GM12878 (cell line): ENCODE results near the gene GIMAP8. TPM values are rescaled to one million over a fixed set of nuclear protein-coding genes. Genes with fewer than 3 reads are reported as not detected.

Experiments used
- ATAC-seq: fragments of 200-7000 bp; cut with Tn5 transposase; 3 replicates; pipeline ENCODE4 v1.9.1; 2020; ENCODE audit warnings: mild to moderate bottlenecking, moderate library complexity
- BruUV-seq: library from RNA; stranded (reverse); fragments of 400-500 nt; replicated peaks from 2 replicates; lab custom pipeline; 2021; lab: Mats Ljungman, UMichigan
- CTCF ChIA-PET: fragments of 300-600 bp; sonication (Branson Sonifier 250); formaldehyde crosslinking; extraction: SDS; loops from one replicate; lab custom pipeline; 2021; ENCODE audit warnings: inconsistent platforms; lab: Yijun Ruan, JAX
- POLR2A ChIA-PET: fragments of 350-600 bp; formaldehyde crosslinking; extraction: SDS; loops from one replicate; lab custom pipeline; 2021; ENCODE audit warnings: inconsistent platforms; lab: Charles Lee
- RAD21 ChIA-PET: fragments of 300-600 bp; sonication (Branson Sonifier 250); formaldehyde crosslinking; loops from one replicate; lab custom pipeline; 2023; ENCODE audit warnings: antibody characterized with exemption; ENCODE audit not compliant: unreplicated experiment; lab: Charles Lee
- SMC1A ChIA-PET: fragments of 300-600 bp; sonication (Branson Sonifier 250); formaldehyde crosslinking; loops from one replicate; lab custom pipeline; 2023; ENCODE audit not compliant: unreplicated experiment, uncharacterized antibody; lab: Charles Lee
- DNase-seq: peaks from one replicate; pipeline ENCODE4 v3.0.0-alpha.2; 2011; ENCODE audit warnings: low read depth, low spot score
- FAIRE-seq: peaks from 3 replicates; lab custom pipeline; 2011; peaks lifted over from hg19 to GRCh38; lab: Jason Lieb, UNC
- H2AFZ ChIP-seq: 2 replicates; pipeline ENCODE4 v1.6.0; 2011; ENCODE audit warnings: low read depth, low read length, control low read depth; ENCODE audit not compliant: control insufficient read depth
- H3K27ac ChIP-seq: 2 replicates; pipeline ENCODE4 v1.5.1; 2011; ENCODE audit warnings: control low read depth; ENCODE audit not compliant: control insufficient read depth, insufficient read depth
- H3K27me3 ChIP-seq, 2 experiments: replicated peaks in 1 of 2; 2 replicates each; pipeline versions ENCODE4 v1.6.0 to v1.6.1; 2011; ENCODE audit warnings: low read length in 1 of 2; ENCODE audit not compliant: control insufficient read depth in 2 of 2, insufficient read depth in 2 of 2
- H3K36me3 ChIP-seq, 2 experiments: 2 replicates each; pipeline ENCODE4 v1.5.1; 2011; ENCODE audit warnings: low read length in 1 of 2; ENCODE audit not compliant: control insufficient read depth in 2 of 2, insufficient read depth in 2 of 2
- H3K4me1 ChIP-seq: 2 replicates; pipeline ENCODE4 v1.6.1; 2011; ENCODE audit warnings: mild to moderate bottlenecking, low read length, moderate library complexity, mixed read lengths; ENCODE audit not compliant: control insufficient read depth, insufficient read depth
- H3K4me2 ChIP-seq: 2 replicates; pipeline ENCODE4 v1.6.0; 2011; ENCODE audit warnings: control low read depth; ENCODE audit not compliant: control insufficient read depth, insufficient read depth
- H3K4me3 ChIP-seq: fragments of 200-600 bp; sonication (generic); 2 replicates; pipeline ENCODE4 v1.5.1; 2016
- H3K79me2 ChIP-seq: 2 replicates; pipeline ENCODE4 v1.6.0; 2011; ENCODE audit warnings: low read length; ENCODE audit not compliant: control insufficient read depth, insufficient read depth
- H3K9ac ChIP-seq: 2 replicates; pipeline ENCODE4 v1.8.0; 2011; ENCODE audit warnings: low read length, control low read depth, mixed read lengths; ENCODE audit not compliant: control insufficient read depth, insufficient read depth
- H3K9me3 ChIP-seq: replicated peaks from 3 replicates; pipeline ENCODE4 v1.5.1; 2011; ENCODE audit warnings: mild to moderate bottlenecking, low read length; ENCODE audit not compliant: control insufficient read depth, insufficient read depth
- H4K20me1 ChIP-seq: 2 replicates; pipeline ENCODE4 v1.6.0; 2011; ENCODE audit not compliant: control insufficient read depth, insufficient read depth
- BCLAF1 ChIP-seq: fragments of 450-650 bp; IDR thresholded peaks from 2 replicates; pipeline ENCODE4 v1.6.1; 2017; ENCODE audit warnings: antibody characterized with exemption, mild to moderate bottlenecking, moderate library complexity
- EZH2 ChIP-seq: IDR thresholded peaks from 2 replicates; pipeline ENCODE4 v1.6.1; 2012; ENCODE audit warnings: low read depth, mild to moderate bottlenecking, control low read depth, inconsistent platforms, low read length, borderline replicate concordance; ENCODE audit not compliant: control insufficient read depth
- NKRF ChIP-seq: fragments of 450-650 bp; conservative IDR thresholded peaks from 2 replicates; pipeline ENCODE4 v1.6.1; 2017; ENCODE audit warnings: mild to moderate bottlenecking, moderate library complexity
- NR2C2 ChIP-seq: IDR thresholded peaks from 2 replicates; pipeline ENCODE4 v1.6.1; 2011; ENCODE audit warnings: borderline replicate concordance, low read depth; ENCODE audit not compliant: control insufficient read depth, insufficient read length
- PKNOX1 ChIP-seq: fragments of 450-650 bp; IDR thresholded peaks from 2 replicates; pipeline ENCODE4 v1.6.1; 2016; ENCODE audit warnings: mild to moderate bottlenecking
- RB1 ChIP-seq: fragments of 450-650 bp; formaldehyde crosslinking; IDR thresholded peaks from 2 replicates; pipeline ENCODE4 v1.6.1; 2017; ENCODE audit warnings: mild to moderate bottlenecking, borderline replicate concordance
- RBBP5 ChIP-seq: fragments of 200-600 bp; sonication (generic); conservative IDR thresholded peaks from 2 replicates; pipeline ENCODE4 v1.6.1; 2016
- YBX1 ChIP-seq: fragments of 450-650 bp; IDR thresholded peaks from 2 replicates; pipeline ENCODE4 v1.6.1; 2016; ENCODE audit warnings: antibody characterized with exemption
- ZBTB33 ChIP-seq: fragments of 450-650 bp; IDR thresholded peaks from 2 replicates; pipeline ENCODE4 v1.6.1; 2017; ENCODE audit warnings: mild to moderate bottlenecking
- ZNF592 ChIP-seq: fragments of 450-650 bp; IDR thresholded peaks from 2 replicates; pipeline ENCODE4 v1.6.1; 2017; ENCODE audit warnings: mild to moderate bottlenecking, moderate library complexity
- WGBS: methylation state at CpG from one replicate; pipeline ENCODE4 v1.1.6; 2016; ENCODE audit warnings: low lambda C conversion rate; ENCODE audit not compliant: insufficient replicate concordance, insufficient coverage; ENCODE audit errors: missing lambda C conversion rate; 5-methylcytosine and 5-hydroxymethylcytosine counted together
- in situ Hi-C: fragments of 300-500 bp; cut with MboI; formaldehyde crosslinking; loops from 9 replicates; pipeline ENCODE4 v1.14.3; 2018; ENCODE audit warnings: mixed read lengths
- intact Hi-C: fragments of 100-400 bp; cut with micrococcal nuclease; formaldehyde crosslinking; loops from one replicate; pipeline ENCODE4 v1.14.2; 2022; ENCODE audit not compliant: unreplicated experiment
- polyA plus RNA-seq, 11 experiments: library from polyadenylated mRNA; depleted of rRNA in 4 of 11; unstranded in 6 of 11; stranded (reverse) in 5 of 11; fragments of >200 nt; fragmentation: Nextera tagmentation in 4 of 11; fragmentation: Illumina TruSeq in 1 of 11; extraction: Ambion mirVana in 4 of 11; extraction: Trizol in 1 of 11; gene quantifications; 1 replicate in 1 of 11; 2 replicates in 10 of 11; pipeline versions ENCODE4 v1.2.1 to v1.2.3, GENCODE V29; 2011 to 2016; ENCODE audit warnings: inconsistent platforms in 2 of 11, missing spikeins in 2 of 11, low read depth in 1 of 11
- total RNA-seq, 4 experiments: library from RNA; depleted of rRNA in 3 of 4; stranded (reverse); fragments of >200 nt in 3 of 4; fragmentation: Illumina TruSeq in 1 of 4; extraction: Trizol in 1 of 4; gene quantifications; 2 replicates each; pipeline versions ENCODE4 v1.2.1 to v1.2.3, GENCODE V29; 2013 to 2021

Gene GIMAP8
- total and polyA plus RNA-seq, 10 of the 15 experiments (the other 5 are each of a cell fraction or from before 2014, with no cell fraction given), result 0.66 to 9.7 (median 4.7) TPM

GRCh38 chr7:150420242-150420641, 30.2 kb upstream of the GIMAP8 start:
- 26% methylated on average over 2 of the region's 2 CpGs for WGBS
- no peak overlapping the region for H3K9ac ChIP-seq
- H3K79me2 ChIP-seq, result no peaks in the 10 kb centered on the region
- H3K27me3 ChIP-seq, result no peaks in the 10 kb centered on the region
- H4K20me1 ChIP-seq, result no peaks in the 10 kb centered on the region
- H2AFZ ChIP-seq, result no peak overlapping the region
- H3K27ac ChIP-seq, result no peak overlapping the region
- ATAC-seq (no peak), DNase-seq (no peak), FAIRE-seq (no peak)
- H3K4me1 ChIP-seq, result peaks cover 2% of the 10 kb centered on the region; the same call in 1 of the 2 replicates
- RAD21 ChIA-PET, result interaction anchor here (1.2 to 4.7 kb wide), 5 partner anchors 14 to 63 kb away, joined by 3 to 26 read pairs (median 5); no protein-coding TSS in a partner anchor
- no peaks in the 10 kb centered on the region for H3K9me3 ChIP-seq
- intact Hi-C loops (no loop called here), in situ Hi-C loops (loop anchor here (25.0 kb wide), 1 partner anchor 358 kb away; no protein-coding TSS in a partner anchor)
- H3K36me3 ChIP-seq, result no peaks in the 10 kb centered on the region
- H3K4me2 ChIP-seq, result no peak overlapping the region
- H3K4me3 ChIP-seq, result no peak overlapping the region
- SMC1A ChIA-PET, result interaction anchor here (0.6 to 3.6 kb wide), 5 partner anchors 12 to 74 kb away, joined by 3 to 41 read pairs (median 4); no protein-coding TSS in a partner anchor
- POLR2A ChIA-PET, result interaction anchor here (1.3 kb wide), 2 partner anchors 11 to 40 kb away, joined by 3 to 4 read pairs; no protein-coding TSS in a partner anchor
- no TSS peak for BruUV-seq
- CTCF ChIA-PET, result interaction anchor here (1.0 to 3.5 kb wide), 7 partner anchors 11 to 134 kb away, joined by 3 to 49 read pairs (median 6); a partner anchor contains a TSS
- TF ChIP-seq RB1 (no peak), PKNOX1 (no peak), EZH2 (no peak), NKRF (no peak), NR2C2 (no peak), ZBTB33 (no peak), ZNF592 (no peak), BCLAF1 (no peak), RBBP5 (no peak), YBX1 (no peak)
